ENCODE measurements around the gene BTG3. TPM values are rescaled to one million over a fixed set of nuclear protein-coding genes. Genes with fewer than 3 reads are reported as not detected.

BTG3 gene
- total RNA-seq, 1 experiment from 2014 or later: 76.8 TPM

DNA sequence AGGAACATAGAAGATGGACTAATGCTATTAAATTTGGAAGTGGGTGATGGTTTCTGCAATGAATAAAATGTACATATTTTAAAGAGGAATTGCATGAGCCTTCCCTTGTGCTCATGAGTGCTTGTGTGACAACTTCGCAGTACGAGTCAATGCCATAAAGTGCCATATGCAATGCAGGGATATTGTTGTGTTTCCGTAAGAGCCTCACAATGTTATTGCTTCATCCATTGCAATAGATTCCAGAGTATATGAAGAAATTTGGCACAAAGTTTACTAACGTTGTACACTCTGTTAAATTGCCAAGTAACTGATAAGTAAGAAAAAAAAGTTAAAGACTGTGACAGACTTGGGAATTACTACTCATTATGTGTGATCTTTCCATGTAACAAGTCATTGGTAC is 22.3 kb downstream of the BTG3 start:
- intact Hi-C loops (cut with micrococcal nuclease; ENCODE audit: unreplicated experiment): no loop called here

DNA sequence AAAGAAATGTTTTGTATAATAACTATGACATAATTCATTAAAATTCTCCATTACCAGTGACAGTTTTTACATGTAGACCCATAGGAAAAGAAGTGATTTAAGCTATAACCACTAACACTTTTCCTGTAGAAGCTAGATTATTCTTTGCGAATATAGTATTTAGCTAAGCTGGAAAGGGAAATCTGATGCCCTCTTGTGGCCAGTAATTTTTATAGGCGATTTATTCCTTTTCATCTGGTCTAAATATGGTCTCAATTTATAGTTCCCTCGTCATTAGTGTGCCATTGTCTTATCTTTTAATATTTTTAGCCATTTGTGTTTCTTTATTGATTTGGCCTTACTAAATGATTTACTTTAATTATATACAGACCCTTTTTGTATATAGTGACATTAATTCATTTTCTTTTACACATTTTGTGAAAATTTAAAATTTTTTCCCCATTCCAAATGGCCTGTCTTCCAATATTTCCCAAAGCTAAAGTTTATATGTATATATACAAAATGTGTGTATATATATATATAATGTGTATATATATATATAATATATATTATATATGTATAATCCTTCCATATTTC is 26.7 kb downstream of the BTG3 start:
- BruUV-seq (replicated peaks): no TSS peak
- peaks cover 5% of the 10 kb centered on the region for H3K36me3 ChIP-seq (ENCODE audit: insufficient read depth, low read length, poor library complexity, severe bottlenecking)
- peak; percentile 65 for DNase-seq (ENCODE audit: low spot score)

More for the DNA sequence above, 22.3 kb downstream of the BTG3 start:
- Histone ChIP-seq H3K9me3 (ENCODE audit: low read depth, low read length, poor library complexity, severe bottlenecking) (no peaks in the 10 kb centered on the region), H3K27ac (ENCODE audit: low read depth, low read length, poor library complexity, severe bottlenecking) (no peak overlapping the region), H3K4me1 (ENCODE audit: insufficient read depth, low read length, poor library complexity, severe bottlenecking) (no peaks in the 10 kb centered on the region), H3K27me3 (replicated peaks; ENCODE audit: insufficient read depth, low read depth, low read length, poor library complexity) (no peaks in the 10 kb centered on the region), H3K36me3 (ENCODE audit: insufficient read depth, low read length, poor library complexity, severe bottlenecking) (peaks cover 44% of the 10 kb centered on the region), H3K4me3 (ENCODE audit: low read depth, low read length, poor library complexity, severe bottlenecking) (no peak overlapping the region)
- TF ChIP-seq EZH2 (IDR thresholded peaks at IDR 0.05; ENCODE audit: borderline replicate concordance, low read depth, low read length, poor library complexity, severe bottlenecking): no peak
- TF ChIP-seq, protein P1, sequence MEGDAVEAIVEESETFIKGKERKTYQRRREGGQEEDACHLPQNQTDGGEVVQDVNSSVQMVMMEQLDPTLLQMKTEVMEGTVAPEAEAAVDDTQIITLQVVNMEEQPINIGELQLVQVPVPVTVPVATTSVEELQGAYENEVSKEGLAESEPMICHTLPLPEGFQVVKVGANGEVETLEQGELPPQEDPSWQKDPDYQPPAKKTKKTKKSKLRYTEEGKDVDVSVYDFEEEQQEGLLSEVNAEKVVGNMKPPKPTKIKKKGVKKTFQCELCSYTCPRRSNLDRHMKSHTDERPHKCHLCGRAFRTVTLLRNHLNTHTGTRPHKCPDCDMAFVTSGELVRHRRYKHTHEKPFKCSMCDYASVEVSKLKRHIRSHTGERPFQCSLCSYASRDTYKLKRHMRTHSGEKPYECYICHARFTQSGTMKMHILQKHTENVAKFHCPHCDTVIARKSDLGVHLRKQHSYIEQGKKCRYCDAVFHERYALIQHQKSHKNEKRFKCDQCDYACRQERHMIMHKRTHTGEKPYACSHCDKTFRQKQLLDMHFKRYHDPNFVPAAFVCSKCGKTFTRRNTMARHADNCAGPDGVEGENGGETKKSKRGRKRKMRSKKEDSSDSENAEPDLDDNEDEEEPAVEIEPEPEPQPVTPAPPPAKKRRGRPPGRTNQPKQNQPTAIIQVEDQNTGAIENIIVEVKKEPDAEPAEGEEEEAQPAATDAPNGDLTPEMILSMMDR (conservative IDR thresholded peaks at IDR 0.05; ENCODE audit: low read depth, low read length): no peak
- no peak for DNase-seq (ENCODE audit: low spot score)
- CTCF ChIA-PET: no interaction called here
- POLR2A ChIA-PET (ENCODE audit: low non-redundant PET): no interaction called here
- no TSS peak for BruUV-seq (replicated peaks)

GRCh38 chr21:17583898-17584297 is 28.8 kb downstream of the BTG3 start:
- intact Hi-C loops (cut with micrococcal nuclease; ENCODE audit: unreplicated experiment): no loop called here
- no peak for DNase-seq (ENCODE audit: low spot score)
- no TSS peak for BruUV-seq (replicated peaks)
- H3K4me1 ChIP-seq (ENCODE audit: insufficient read depth, low read length, poor library complexity, severe bottlenecking): no peaks in the 10 kb centered on the region
- H3K4me3 ChIP-seq (ENCODE audit: low read depth, low read length, poor library complexity, severe bottlenecking): no peak overlapping the region
- H3K27ac ChIP-seq (ENCODE audit: low read depth, low read length, poor library complexity, severe bottlenecking): no peak overlapping the region
- no peaks in the 10 kb centered on the region for H3K36me3 ChIP-seq (ENCODE audit: insufficient read depth, low read length, poor library complexity, severe bottlenecking)
- no peaks in the 10 kb centered on the region for H3K9me3 ChIP-seq (ENCODE audit: low read depth, low read length, poor library complexity, severe bottlenecking)
- ChIA-PET POLR2A (ENCODE audit: low non-redundant PET) (no interaction called here), CTCF (no interaction called here)
- TF ChIP-seq, protein P1 (conservative IDR thresholded peaks at IDR 0.05; ENCODE audit: low read depth, low read length): no peak
- TF ChIP-seq EZH2 (IDR thresholded peaks at IDR 0.05; ENCODE audit: borderline replicate concordance, low read depth, low read length, poor library complexity, severe bottlenecking): no peak
- no peaks in the 10 kb centered on the region for H3K27me3 ChIP-seq (replicated peaks; ENCODE audit: insufficient read depth, low read depth, low read length, poor library complexity)

More for the DNA sequence above, 26.7 kb downstream of the BTG3 start:
- intact Hi-C loops (cut with micrococcal nuclease; ENCODE audit: unreplicated experiment): loop anchor here (1.0 kb wide), 1 partner anchor 199 kb away; no protein-coding TSS in a partner anchor
- Histone ChIP-seq H3K4me3 (ENCODE audit: low read depth, low read length, poor library complexity, severe bottlenecking) (no peak overlapping the region), H3K9me3 (ENCODE audit: low read depth, low read length, poor library complexity, severe bottlenecking) (no peaks in the 10 kb centered on the region), H3K4me1 (ENCODE audit: insufficient read depth, low read length, poor library complexity, severe bottlenecking) (no peaks in the 10 kb centered on the region), H3K27me3 (replicated peaks; ENCODE audit: insufficient read depth, low read depth, low read length, poor library complexity) (no peaks in the 10 kb centered on the region), H3K27ac (ENCODE audit: low read depth, low read length, poor library complexity, severe bottlenecking) (no peak overlapping the region)
- ChIA-PET POLR2A (ENCODE audit: low non-redundant PET) (no interaction called here), CTCF (interaction anchor here (1.0 to 2.7 kb wide), 2 partner anchors 74 to 198 kb away, joined by 3 to 55 read pairs; no protein-coding TSS in a partner anchor)
- no peak for TF ChIP-seq EZH2 (IDR thresholded peaks at IDR 0.05; ENCODE audit: borderline replicate concordance, low read depth, low read length, poor library complexity, severe bottlenecking)
- TF ChIP-seq, protein P1 (conservative IDR thresholded peaks at IDR 0.05; ENCODE audit: low read depth, low read length): peak; percentile 67

All from A673 (cell line).